Renal pelvis (tissue), 12 donors: ENCODE data around the gene BBS1. TPM values are rescaled to one million over a fixed set of nuclear protein-coding genes. Genes with fewer than 3 reads are reported as not detected.
"Not testable (repeated sequence)": the region's sequence is repeated elsewhere in the genome, so short reads cannot be mapped to it uniquely, and the experiment has no call there.

Experiments
- DNase-seq: peaks from one replicate; pipeline ENCODE4 v3.0.0-alpha.2; 2013
- long read RNA-seq, 16 experiments: transcript quantifications; one replicate each; lab custom pipeline, GENCODE V29; 2026
- polyA plus RNA-seq, 3 donors: library from polyadenylated mRNA; unstranded; fragments of 120-200 nt; gene quantifications; one replicate each; pipeline ENCODE4 v1.2.1, GENCODE V29; 2013; ENCODE audit not compliant: insufficient read length in 3 of 3

Gene BBS1
- polyA plus RNA-seq, result 100 to 1,000 TPM in 1 of 3 donors, 10 to 100 TPM in 2; 69.6 to 103 (median 93.6) TPM
- long read RNA-seq, donor 1, transcript BBS1-201 (17 exons, 3,423 nt), result major isoform, 10 of 11 reads
- long read RNA-seq, donor 1, partial matches to known transcripts, result 0 of 11 reads
- long read RNA-seq, donor 1, other reads (novel, unspliced or antisense), result 0 of 11 reads
- long read RNA-seq, donor 2, transcript BBS1-201 (17 exons, 3,423 nt), result major isoform, 14 of 15 reads
- long read RNA-seq, donor 2, partial matches to known transcripts, result 0 of 15 reads
- long read RNA-seq, donor 2, other reads (novel, unspliced or antisense), result 0 of 15 reads
- long read RNA-seq, donor 3, transcript BBS1-201 (17 exons, 3,423 nt), result major isoform, 14 of 27 reads
- long read RNA-seq, donor 3, partial matches to known transcripts, result 0 of 27 reads
- long read RNA-seq, donor 3, other reads (novel, unspliced or antisense), result 11 of 27 reads
- long read RNA-seq, donor 4, transcript BBS1-201 (17 exons, 3,423 nt), result major isoform, 11 of 11 reads
- long read RNA-seq, donor 4, partial matches to known transcripts, result 0 of 11 reads
- long read RNA-seq, donor 4, other reads (novel, unspliced or antisense), result 0 of 11 reads
- long read RNA-seq, donor 5, partial matches to known transcripts, result 0 of 13 reads
- long read RNA-seq, donor 5, other reads (novel, unspliced or antisense), result 12 of 13 reads
- long read RNA-seq, donor 6, transcript BBS1-201 (17 exons, 3,423 nt), result major isoform, 14 of 17 reads
- long read RNA-seq, donor 6, partial matches to known transcripts, result 0 of 17 reads
- long read RNA-seq, donor 6, other reads (novel, unspliced or antisense), result 0 of 17 reads
- long read RNA-seq, donor 7, transcript BBS1-201 (17 exons, 3,423 nt), result major isoform, 12 of 31 reads
- long read RNA-seq, donor 7, partial matches to known transcripts, result 0 of 31 reads
- long read RNA-seq, donor 7, other reads (novel, unspliced or antisense), result 19 of 31 reads
- long read RNA-seq, donor 8, transcript BBS1-201 (17 exons, 3,423 nt), result major isoform, 5 of 7 reads
- long read RNA-seq, donor 8, partial matches to known transcripts, result 0 of 7 reads
- long read RNA-seq, donor 8, other reads (novel, unspliced or antisense), result 0 of 7 reads
- long read RNA-seq, donor 9, transcript BBS1-201 (17 exons, 3,423 nt), result major isoform, 16 of 18 reads
- long read RNA-seq, donor 9, partial matches to known transcripts, result 0 of 18 reads
- long read RNA-seq, donor 9, other reads (novel, unspliced or antisense), result 0 of 18 reads
- long read RNA-seq, donor 10, transcript BBS1-201 (17 exons, 3,423 nt), result major isoform, 10 of 37 reads
- long read RNA-seq, donor 10, partial matches to known transcripts, result 10 of 37 reads
- long read RNA-seq, donor 10, other reads (novel, unspliced or antisense), result 17 of 37 reads
- long read RNA-seq, donor 11, transcript BBS1-201 (17 exons, 3,423 nt), result major isoform, 8 of 11 reads
- long read RNA-seq, donor 11, partial matches to known transcripts, result 0 of 11 reads
- long read RNA-seq, donor 11, other reads (novel, unspliced or antisense), result 0 of 11 reads
- long read RNA-seq, donor 12, transcript BBS1-201 (17 exons, 3,423 nt), result major isoform, 18 of 20 reads
- long read RNA-seq, donor 12, partial matches to known transcripts, result 0 of 20 reads
- long read RNA-seq, donor 12, other reads (novel, unspliced or antisense), result 0 of 20 reads
- long read RNA-seq, donor 13, partial matches to known transcripts, result 0 of 3 reads
- long read RNA-seq, donor 13, other reads (novel, unspliced or antisense), result 0 of 3 reads
- long read RNA-seq, donor 14, result 0 reads
- long read RNA-seq, donor 15, transcript BBS1-201 (17 exons, 3,423 nt), result major isoform, 12 of 12 reads
- long read RNA-seq, donor 15, partial matches to known transcripts, result 0 of 12 reads
- long read RNA-seq, donor 15, other reads (novel, unspliced or antisense), result 0 of 12 reads
- long read RNA-seq, donor 16, transcript BBS1-201 (17 exons, 3,423 nt), result major isoform, 17 of 18 reads
- long read RNA-seq, donor 16, partial matches to known transcripts, result 0 of 18 reads
- long read RNA-seq, donor 16, other reads (novel, unspliced or antisense), result 0 of 18 reads

DNA sequence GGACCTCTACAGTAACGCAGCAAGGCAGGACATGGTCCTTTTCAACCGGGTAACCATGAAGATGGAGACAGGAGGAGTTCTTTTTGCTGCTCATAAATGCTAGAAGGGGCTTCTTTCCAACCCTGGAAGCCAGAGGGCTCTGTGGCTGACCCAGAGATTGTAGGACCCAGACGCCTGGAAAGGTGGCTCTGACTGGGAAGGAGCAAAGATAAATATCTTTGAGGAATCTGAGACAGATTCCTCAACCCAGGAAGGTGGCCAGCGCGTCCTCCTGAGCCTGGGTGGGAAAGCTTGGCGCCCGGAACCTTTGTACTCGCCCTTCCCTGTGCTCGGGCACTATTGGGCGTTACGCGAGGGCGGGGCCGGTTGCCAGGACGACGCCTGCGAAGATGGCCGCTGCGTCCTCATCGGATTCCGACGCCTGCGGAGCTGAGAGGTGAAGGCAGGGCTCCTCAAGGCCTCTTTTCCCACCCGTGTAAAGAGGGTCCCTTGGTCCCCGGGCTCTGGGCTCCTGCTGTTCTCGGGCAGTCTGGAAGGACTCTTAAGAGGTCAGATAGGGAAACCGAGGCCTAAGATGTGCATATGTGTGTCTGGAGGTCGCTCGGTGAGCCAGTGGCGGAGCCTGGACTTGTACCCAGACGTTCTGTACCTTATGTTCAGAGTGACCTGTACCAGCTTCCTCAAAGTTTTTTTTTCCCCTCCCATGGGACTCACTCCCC lies at the start of gene BBS1:
TSS of gene BBS1 (plus strand) at position 365 of the 719 bp plus-strand sequence. CDS start at position 390, 25 bp downstream.
- DNase-seq, result peak; percentile 83

DNA sequence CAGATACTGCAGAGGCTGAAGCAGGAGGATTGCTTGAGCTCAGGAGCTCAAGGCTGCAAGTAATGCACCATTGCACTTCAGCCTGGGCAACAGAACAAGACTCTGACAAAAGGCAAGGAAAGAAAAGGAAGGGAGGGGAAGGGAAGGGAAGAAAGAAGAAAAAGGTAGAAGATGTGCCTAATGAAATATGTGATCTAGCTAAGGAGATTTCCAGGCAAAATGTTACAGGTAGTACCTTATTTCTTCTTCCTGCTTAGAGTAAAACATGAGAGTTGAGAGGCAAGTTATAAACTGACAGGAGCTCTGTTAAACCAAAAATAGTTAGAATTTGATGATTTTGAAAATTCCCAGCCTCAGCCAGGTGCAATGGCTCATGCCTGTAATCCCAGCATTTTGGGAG lies 48.4 kb upstream of the BBS1 start:
- DNase-seq, result no peak

DNA sequence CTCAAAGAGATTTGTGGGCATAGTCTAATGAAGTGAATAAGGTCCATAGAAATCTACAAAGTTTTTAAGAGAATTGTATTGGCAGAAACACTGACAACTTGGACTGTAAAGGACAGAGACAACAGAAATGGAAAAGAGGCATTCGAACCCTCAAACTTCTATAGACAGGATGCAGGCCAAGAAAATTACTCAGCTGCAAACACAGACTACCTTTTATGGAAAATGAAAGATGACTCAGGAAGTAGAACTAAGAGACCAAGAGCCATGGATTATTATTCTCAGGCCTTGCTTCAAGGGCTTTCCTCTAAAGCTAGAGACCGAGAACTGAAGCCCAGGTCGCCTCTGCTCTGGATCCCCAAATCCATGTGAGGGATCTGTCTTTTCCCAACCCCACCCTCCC lies 47.5 kb upstream of the BBS1 start:
- no peak for DNase-seq

DNA sequence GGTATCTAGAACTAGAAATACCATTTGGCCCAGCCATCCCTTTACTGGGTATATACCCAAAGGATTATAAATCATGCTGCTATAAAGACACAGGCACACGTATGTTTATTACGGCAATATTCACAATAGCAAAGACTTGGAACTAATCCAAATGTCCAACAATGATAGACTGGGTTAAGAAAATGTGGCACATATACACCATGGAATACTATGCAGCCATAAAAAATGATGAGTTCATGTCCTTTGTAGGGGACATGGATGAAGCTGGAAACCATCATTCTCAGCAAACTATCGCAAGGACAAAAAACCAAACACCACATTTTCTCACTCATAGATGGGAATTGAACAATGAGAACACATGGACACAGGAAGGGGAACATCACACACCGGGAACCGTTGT lies 46.3 kb upstream of the BBS1 start:
- DNase-seq, result not testable (repeated sequence)

DNA sequence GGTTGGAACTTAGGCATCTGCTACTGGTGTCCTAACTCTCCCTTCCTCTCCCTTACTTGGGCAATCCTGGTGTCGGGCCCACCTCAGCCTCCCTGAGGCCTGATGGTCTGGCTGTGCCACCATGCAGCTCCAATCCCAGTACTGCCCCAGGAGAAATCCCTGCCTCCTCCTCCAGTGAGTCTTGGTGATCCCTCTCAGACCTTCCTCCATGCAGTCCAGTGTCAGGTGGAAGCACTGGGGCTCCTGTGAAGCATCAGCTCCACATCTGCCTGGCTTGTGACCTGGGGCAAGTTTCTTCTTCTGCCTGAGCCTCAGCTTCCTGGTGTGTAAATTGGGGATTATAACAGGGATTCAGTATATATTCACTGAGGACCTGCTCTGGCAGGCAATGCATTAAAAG lies 45.5 kb upstream of the BBS1 start:
- DNase-seq, result no peak

DNA sequence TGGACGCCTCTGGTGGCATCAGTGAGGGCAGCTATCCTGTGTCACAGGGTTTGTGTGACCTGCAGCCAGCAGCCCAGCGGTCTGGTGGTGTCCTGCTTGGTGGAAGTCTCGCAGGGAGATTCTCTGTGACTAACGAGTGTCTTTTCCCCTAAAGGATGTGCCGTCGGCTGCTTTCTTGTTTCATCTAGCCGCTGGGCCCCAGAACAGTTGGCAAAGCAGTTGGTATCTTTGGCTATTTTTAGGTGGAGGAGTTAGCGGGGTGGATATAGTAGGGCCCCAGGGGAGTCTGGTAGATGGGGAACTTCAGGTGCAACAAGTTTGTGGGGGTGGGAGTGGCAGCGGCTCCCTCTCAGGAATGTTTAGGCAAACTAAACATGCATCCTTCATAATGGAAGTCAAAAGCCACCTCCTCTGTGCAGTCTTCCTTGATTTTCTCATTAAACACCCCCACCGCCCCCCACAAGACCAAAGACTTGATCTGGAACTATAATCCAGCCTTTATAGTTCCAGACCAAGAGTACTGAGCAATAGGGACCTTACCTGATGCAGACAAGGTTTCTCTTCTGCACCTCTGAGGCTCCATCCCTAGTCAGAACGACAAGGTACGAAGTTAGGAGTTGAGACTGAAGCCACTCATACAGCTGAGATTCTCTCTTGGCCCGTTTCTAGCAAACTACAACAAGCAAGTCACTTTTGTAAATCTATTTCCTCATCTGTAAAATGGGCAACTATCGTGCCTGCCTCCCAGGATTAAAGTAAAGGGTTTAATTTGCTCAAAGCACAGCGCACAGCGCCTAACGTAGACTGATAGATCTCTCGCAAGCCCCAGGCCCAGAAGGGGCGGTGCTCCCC lies 44.8 kb upstream of the BBS1 start:
- DNase-seq, result no peak

DNA sequence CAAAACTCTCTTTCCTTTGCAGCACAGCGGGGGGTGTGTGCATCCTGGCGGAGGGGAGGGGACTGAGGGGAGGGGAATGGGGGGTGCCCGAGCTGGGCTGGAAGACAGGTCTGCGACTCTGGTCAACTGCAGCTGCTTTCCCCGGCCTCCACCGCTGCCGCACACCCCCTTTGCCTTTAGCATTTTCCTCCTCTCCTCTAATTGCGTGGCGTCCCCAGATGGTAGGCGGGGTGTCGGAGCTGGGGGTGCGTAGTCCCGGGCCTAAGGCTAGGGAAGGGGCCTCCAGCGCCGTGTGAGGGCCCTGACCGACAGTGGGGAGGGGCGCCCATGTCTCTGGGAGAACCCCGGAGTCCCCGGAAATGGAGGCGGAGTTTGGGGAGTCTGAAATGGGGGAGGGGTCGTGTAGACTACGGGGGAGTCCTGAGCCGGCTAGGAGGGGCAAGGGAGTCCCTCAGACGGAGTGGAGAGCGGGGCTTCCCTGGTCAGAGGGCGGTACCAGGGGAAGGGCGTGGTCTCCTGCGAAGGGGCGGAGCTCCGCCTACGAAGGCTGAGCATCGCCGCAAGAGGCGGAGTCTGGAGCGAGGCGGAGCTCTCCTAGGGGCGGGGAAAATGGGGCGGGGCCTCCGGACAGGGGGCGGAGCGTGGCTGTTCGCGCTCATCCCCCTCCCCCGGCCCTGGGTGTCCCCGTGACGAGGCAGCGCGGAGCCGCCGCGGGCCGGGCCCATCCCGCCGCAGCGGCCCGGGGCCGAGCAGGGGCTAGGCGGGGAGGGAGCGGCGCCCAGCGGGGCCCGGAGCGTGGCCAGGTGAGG lies 44.0 kb upstream of the BBS1 start, which contains the start of gene PELI3:
TSS of gene PELI3 (plus strand) at position 681 of the 809 bp plus-strand sequence. CDS start 1,224 bp downstream, outside the sequence.
- DNase-seq, result peak; percentile 91

DNA sequence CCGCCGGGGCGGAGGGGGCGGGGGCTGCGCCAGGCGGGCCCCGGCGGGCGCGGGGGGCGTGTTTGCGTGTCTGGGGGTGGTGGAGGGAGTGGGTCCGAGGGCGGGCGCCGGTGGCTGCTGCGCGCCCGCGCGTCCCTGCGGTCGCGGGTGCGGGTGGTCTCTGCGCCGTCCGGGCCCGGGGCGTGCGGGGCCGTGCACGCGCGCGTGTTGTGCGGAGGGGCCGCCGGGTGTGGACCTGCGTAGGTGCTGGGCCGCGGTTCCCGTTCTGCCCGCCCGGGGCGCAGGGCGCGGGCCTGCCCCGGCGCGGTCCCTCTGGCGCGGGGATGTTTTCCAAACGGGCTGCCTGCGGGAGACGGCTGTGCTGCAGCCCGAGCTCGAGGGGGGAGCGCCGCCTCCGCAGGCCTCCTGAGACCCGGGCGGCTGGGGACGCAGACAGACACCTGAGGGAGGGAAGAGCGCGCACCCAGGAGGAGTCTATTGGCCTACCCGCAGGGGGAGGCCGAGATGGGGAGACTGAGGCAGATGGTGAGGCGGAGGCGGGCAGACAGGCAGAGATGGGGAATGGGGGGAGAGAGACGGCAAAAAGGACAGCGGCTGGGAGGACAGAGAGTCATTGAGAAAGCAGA lies 43.3 kb upstream of the BBS1 start:
- DNase-seq, result no peak

DNA sequence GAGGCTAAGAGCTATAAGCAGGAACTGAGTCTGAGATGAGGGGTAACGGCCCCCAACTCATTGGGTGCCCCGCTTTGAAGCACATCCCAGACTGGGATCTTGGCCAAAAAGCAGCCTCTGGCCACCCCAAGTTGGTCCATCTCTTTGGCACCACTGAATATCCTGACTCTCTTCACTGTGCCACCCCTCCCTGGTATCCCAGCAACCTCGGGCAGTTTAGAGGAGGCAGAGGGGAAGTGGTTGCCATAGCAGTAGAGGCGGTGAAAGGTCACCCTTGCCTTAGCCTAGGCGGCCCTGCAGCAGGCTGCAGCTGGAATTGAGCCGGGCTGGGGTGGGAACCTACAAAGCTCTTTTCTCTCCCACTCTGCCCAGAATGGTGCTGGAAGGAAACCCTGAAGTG lies 42.7 kb upstream of the BBS1 start:
- DNase-seq, result no peak

DNA sequence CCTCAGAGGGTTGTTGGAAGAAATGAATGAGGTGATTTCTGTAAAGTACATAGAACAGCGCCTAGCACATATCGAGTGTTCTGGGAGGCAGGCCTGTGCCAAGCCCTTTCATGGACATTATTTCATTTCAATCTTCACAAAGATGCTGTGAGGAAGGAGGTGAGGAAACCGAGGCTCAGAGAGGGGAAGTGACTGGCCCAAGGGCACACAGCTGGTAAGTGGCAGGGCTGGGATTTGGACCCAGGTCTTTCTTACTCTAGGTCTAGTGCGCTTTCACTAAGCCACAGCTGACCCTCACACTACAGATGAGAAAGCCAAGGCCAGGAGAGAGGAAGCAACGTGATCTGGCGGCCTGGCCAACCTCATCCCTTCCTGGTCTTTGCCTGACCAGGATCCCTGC lies 41.7 kb upstream of the BBS1 start:
- DNase-seq, result no peak

DNA sequence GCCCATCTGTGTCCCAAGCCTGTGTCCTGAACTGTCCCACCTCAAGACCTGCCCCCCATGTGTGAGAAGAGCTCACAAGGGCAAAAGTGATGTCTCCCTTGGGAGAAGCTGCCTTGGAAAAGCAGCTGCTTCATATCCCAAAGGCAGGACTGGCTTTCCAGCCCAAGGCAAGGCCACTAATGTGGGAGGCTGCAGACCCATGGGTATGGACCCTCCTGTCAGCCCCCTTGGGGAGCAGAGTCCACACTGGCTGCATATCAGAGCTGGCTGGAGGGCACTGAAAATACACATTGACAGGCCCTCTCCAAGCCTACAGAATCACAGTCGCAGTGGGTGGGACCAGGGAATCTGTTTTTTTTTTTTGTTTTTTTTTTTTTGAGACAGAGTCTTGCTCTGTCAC lies 41.0 kb upstream of the BBS1 start:
- DNase-seq, result no peak

DNA sequence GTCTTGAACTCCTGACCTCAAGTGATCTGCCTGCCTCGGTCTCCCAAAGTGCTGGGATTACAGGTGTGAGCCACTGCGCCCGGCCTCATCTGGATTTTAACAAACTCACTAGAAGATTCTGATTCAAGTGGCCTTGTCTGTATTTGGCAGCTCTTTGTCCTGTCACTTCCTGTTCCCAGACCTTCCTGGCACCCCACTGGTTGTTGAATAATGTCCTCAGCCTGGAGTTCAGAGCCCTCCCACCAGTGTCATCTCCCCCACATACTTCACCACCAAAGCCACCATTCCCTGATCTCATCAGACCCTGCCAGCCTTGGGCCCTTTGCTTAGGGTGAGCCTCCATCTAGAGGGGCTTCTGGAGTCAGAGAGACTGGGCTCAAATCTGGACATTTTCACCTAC lies 40.4 kb upstream of the BBS1 start:
- no peak for DNase-seq

DNA sequence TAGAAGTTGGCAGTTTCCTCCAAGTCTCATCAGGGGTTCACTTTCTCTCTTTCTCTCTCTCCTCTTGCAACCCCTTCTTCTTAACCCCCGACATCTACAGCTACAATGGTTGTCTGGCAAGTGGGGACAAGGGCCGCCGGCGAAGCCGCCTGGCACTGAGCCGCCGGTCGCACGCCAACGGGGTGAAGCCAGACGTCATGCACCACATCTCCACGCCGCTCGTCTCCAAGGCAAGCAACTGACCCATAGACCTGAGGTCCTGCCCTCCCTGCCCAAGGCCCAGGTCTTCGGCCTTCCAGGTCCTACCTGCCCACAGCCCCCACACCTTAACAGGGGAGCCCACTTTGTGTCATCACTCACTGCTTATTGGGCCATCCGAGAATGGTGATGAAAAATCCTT lies 39.3 kb upstream of the BBS1 start:
- no peak for DNase-seq

DNA sequence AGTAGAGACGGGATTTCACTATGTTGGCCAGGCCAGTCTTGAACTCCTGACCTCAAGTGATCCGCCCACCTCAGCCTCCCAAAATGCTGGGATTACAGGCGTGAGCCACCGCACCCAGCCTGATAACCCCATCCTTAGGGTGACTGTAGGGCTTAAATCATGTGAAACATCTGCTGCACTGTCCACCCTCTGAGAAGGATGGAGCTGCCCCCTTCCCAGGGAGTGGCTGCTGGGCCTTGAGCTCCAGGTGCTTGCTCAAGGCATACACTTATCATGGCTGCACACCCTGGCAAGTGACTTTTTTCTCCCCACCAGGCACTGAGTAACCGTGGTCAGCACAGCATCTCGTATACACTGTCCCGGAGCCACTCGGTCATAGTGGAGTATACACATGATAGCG lies 38.4 kb upstream of the BBS1 start:
- DNase-seq, result no peak

DNA sequence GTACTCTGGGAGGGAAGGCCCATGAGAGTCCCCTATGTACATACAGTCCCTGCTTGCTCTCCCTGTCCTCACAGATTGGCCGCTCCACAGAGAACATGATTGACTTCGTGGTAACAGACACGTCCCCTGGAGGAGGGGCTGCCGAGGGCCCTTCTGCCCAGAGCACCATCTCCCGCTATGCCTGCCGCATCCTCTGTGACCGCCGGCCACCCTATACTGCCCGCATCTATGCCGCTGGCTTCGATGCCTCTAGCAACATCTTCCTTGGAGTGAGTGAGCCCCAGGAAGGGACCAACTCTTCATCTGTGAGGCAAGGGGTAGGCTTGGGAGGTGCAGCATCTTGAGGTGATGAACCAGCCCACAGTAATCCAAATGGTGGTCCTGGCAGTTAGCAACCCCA lies 37.3 kb upstream of the BBS1 start:
- DNase-seq, result no peak

DNA sequence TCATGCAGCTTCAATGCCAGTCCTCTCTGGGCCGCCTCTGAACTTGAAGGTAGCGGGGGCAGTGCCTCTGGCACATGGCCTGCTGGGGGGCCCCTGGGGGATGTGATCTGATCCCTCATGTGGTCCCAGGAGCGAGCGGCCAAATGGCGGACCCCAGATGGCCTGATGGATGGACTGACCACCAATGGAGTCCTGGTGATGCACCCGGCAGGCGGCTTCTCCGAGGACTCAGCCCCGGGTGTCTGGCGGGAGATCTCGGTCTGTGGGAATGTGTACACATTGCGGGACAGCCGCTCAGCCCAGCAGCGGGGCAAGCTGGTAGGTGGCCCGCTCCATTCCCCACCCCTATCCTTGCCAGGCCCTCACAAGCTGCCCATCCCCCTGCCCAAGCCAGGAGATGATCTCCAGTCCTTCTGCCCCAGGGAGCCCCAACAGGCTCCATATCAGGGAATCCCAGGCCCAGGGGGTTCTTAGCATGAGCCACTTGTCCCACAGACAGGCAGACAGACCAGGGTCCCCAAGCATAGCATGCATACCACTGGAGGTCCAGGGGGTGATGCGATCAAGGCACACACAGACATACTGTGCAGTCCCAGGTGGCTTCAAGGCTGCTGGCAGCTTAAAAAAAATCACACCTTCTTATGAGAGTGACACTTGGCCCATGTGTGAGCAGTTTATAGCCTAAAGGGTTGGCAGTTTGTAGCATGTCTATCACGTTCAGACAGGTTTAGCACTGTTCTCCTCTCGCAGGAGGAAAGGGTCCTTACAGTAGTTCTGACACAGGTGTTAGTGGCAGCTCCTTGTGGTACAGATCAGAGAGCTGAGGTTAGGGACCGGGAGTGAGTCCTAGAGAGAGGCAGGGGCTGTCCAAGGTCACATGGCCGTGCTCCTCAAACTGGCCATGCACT lies 36.6 kb upstream of the BBS1 start:
- DNase-seq, result no peak
